K562 (cell line): ENCODE measurements around the gene ZMYND8. TPM values are rescaled to one million over a fixed set of nuclear protein-coding genes. Genes with fewer than 3 reads are reported as not detected.

Source experiments
- MGA ChIP-seq: fragments of 450-650 bp; IDR thresholded peaks from 2 replicates; pipeline ENCODE4 v1.6.1; 2016; ENCODE audit warnings: mild to moderate bottlenecking, moderate library complexity
- polyA plus RNA-seq, 8 experiments: library from polyadenylated mRNA; depleted of rRNA in 4 of 8; stranded (reverse) in 5 of 8; unstranded in 3 of 8; fragments of >200 nt; fragmentation: Nextera tagmentation in 2 of 8; fragmentation: Illumina TruSeq in 1 of 8; extraction: Ambion mirVana in 2 of 8; extraction: Trizol in 1 of 8; gene quantifications; 2 replicates each; pipeline versions ENCODE4 v1.2.1 to v1.2.3, GENCODE V29; 2011 to 2014; ENCODE audit warnings: inconsistent platforms in 1 of 8, missing spikeins in 1 of 8
- total RNA-seq, 7 experiments: library from RNA; depleted of rRNA in 6 of 7; stranded (reverse); fragments of >200 nt in 6 of 7; fragmentation: Illumina TruSeq in 2 of 7; extraction: Trizol in 2 of 7; gene quantifications; 2 replicates each; pipeline versions ENCODE4 v1.2.1 to v1.2.3, GENCODE V29; 2011 to 2021; ENCODE audit warnings: low replicate concordance in 1 of 7

ZMYND8 gene
- total and polyA plus RNA-seq, 9 of the 15 experiments (the other 6 are each of a cell fraction or from before 2014, with no cell fraction given), result 31.8 to 148 (median 71.9) TPM

GRCh38 chr20:47309806-47310426 lies 46.6 kb downstream of the ZMYND8 start (continued):
- TF ChIP-seq MGA, result no peak
